HG02759 (cell line): ENCODE measurements around the gene PSMG3.

Experiments
- ATAC-seq: cut with Tn5 transposase; IDR thresholded peaks from one replicate; pipeline ENCODE4 v1.9.1; 2021; ENCODE audit warnings: mild to moderate bottlenecking, moderate library complexity; ENCODE audit not compliant: unreplicated experiment

PSMG3 gene

DNA sequence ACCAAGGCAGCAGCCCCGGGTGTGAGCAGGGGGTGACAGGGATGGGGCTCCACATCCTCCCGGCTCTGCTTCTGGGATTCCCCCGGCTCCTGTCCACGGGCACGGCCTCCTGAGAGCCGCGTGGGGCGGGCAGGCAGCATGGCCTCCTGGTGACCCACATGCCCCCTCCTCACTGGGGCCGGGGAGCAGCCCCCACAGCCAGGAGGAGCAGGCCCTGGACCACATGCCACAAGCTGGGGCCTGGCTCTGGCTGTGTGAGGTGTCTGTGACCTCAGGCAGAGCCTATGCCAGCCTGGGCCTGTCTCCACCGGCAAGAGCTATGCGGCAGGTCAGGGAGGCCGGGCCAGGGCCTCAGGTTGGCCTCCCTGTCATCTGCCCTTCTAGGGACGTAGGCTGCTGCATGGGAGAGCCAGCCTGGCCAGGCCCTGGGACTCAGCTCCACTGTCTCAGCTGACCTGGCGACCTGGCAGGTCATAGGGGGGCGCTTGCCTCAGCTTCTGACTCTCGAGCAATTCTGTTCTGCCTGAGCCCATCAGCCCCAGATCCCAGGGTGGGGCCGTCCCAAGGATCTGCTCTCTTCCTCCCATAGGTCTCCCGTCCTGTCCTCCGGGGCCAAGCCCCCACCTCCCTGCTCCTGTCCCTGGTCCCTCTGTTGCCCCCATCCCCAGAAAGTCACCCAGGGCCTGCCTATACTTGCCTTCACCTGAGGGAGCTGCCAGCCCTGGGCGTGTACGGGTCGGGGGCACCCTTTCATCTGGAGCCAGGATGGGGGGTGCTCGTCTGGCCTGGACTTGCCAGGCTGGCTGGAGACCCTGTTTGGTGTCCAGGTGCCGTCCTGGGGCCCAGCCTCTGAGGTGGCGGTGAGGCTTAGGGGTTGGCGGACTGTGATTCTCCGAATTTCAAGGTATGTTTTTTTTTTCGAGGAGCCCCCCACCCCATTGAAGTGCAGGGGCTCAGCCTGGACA, 9.9 kb downstream of the PSMG3 start:
- ATAC-seq, result no peak

DNA sequence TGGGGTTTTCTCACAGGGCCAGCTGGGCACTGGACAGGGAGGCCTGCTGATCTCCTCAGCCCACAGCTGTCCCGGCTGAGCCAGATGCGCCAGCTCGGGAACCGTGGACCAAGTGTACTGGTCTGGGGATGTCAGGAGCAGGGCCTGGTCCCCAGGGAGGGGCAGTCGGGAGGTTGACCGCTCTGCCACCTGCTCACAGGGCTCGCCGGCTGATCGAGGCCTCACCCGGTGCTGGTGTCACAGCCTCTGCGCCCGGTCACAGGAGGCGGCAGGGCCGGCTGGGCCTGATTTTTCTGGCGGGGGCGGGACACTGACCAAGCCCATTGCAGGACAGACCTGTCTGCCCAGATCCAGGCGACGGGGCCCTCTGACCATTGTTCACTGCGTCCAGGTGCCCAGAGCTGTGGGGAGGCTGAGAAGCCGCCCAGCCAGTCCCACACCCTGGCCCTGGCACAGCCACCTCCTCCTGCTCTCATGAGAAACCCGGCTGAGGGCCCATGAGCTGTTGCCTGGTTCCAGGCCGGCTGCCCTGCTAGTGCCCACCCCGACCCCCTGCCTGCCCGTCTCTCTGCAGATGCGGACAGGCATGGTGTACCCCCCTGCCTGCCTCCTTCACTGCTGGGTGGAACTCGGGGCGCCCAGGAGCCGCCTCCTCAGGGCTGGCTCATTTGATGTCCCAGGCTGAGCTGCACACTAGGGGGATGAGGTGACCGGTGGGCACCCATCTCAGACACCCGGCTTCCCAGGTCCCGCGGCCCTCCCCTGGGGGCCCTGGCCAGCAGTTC, 10.8 kb downstream of the PSMG3 start:
- no peak for ATAC-seq

DNA sequence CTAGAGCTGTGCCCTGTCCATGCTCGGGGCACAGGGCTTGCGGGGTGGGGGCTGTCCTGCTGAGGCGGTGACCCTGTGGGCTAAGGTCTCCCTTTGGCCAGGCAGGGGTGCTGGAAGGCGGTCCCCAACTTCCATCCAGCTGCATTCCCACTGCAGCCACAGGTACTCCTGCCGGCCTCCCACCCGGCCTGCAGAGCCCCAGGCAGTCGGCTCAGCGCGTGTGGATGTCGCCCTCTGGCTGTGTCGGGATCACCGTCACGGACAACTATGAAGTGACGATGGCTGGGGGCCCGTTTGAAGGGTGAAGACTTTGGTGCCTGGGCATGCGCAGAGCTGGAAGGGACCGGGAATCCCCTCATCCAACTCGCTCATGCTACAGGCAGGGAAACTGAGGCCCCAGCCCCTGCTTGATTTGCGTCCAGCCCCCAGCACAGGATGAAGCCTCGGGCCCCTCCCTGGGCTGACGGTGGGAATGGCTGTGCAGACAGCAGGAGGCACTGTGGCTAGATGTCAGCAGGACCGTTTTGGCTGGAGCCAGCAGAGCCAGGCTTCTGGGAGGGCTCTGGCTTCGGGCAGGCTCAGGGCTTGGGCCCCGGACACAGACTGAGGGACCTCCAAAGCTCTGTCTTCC, 11.5 kb downstream of the PSMG3 start:
- no peak for ATAC-seq

DNA sequence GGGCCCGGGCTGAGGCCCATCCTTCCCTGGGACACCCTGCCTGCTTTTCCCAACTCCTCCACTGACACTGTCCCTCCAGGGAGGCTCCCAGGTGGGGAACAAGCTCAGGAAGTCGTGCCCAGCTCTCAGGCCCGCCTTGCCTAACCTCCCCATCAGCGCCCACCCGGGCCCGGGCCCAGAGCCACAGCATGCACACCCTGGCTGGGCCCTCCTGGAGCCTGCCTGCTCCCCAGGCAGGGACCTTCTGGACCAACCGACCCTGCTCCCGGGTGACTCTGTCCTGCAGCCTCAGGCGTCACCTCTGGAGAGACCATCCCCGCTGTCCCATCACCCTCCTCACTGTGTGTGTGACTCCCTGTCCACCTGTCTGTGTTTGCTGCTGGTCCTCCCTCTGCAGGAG, 12.1 kb downstream of the PSMG3 start:
- no peak for ATAC-seq

DNA sequence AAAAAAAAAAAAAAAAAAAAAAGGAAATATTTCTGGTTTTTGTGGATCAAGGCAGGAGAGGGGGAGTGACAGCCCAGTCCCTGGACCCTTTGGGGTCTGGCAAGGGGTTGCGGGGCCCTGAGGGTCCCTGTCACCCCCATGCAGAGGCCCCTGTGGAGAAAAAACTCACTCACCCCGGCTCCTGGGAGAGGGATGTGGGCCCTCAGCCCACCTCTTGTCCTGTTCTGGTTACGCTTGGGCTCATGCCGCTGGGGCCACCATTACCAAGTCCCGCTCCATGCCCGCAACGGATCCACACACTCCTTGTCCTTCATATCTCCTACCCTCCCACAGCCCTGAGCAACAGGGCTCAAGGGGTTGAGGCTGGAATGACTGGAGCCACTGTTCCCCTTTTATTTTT, 12.8 kb downstream of the PSMG3 start:
- no peak for ATAC-seq

DNA sequence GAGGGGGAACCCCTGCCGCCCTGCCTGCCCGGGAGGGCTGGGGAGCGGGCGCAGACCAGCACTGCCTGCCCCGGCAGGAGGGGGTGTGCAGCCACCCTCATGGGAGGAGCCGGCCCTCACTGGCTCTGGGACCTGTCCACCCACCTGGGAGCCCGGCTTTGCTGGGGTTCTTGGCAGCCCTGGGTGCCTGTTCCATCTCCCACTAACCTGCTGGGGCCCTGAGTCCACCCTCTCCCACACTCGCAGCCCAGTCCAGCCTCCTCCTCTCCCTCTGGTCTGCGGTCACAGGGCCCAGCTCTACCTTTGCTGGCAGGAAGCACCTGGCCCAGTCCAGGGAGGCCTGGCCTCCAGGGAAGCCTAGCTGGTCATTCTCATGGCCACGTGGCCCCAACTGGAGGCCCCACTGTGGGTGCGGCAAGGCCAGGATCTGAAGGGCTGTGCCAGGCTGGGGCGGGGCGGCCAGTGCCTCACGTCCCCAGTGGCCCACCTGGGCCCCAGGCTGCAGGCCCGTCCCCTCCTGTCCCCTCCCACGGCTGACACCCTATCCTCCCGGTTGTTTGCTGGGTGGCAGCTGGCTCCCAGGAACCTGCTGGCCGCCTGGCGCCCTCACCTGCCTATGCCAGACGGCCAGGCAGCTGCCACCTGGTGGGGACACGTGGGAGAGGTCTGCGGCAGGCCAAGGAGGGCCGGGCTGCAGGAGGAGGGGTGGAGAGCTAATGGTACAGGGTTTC, 13.9 kb downstream of the PSMG3 start, which contains the start of gene TMEM184A:
Gene TMEM184A (minus strand): TSS at position 393 of the 731 bp plus-strand sequence. CDS start 721 bp downstream, outside the sequence.
- ATAC-seq, result no peak

DNA sequence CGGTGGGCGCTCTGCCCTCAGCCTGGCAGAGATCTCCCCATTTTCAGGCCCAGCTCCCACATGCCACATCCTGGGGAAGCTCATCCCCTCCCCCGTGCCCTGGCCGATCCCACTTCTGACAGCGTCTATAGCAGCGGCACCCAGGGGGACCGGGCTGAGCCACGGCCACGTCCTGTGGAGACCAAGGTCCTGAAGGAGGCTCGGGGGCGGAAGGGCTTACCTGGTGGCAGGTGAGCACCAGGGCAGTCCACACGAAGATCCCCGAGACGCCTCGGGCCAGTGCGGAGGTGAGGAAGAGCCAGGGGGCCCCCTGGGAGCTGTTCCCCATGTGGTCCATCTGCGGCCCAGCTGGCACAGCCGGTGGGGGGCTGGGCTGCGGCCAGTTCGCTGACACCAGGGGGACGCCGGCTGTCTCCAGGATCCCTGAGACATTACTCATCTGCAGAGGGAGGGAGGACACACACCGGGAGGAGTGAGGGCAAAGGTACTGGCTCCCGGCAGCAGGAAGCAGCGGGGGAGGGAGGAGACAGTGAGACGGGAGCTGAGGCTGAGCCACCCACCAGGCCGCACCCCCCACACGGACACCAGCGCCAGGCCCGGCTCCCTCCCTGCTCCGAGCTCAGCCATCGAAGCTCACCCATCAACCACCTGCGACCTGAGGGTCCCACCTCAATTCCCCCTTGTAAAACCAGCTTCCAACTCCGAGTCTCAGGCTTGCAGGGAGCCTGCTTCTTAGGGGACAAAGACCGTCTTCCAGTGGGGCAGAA, 14.6 kb downstream of the PSMG3 start:
- no peak for ATAC-seq

DNA sequence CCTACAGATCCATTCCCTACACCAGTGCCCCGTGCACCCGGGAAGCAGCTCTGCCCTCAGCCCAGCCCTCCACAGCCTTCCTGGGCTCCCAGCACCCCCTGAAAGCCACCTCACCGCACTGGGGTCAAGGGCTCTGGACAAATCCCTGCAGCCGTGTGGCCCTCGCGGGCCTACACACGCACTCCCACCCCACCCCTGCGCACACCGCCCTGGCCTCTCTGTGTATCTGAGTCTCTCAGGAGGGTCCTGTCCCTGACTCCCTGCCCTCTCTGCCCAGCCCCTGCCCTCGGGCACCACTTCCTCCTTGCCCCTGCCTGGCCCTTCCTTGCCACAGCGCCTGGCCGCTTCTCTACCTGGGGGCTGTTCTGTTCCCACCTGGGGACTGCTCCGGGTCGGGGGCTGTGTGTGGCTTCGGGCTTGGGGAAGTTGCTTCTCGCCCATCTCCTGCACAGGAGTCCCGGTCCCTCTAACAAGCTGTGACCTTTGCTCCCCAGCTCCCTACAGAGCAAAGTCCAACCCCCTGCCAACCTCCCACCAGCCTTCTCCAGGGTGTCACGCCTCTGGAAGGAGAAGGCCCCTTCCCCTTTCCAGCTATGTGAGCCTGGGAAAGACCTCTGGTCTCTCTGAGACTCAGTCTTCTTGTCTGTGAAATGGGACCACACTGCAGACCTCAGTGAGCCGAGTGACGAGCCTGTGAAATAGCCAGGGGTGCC, 15.3 kb downstream of the PSMG3 start:
- no peak for ATAC-seq

DNA sequence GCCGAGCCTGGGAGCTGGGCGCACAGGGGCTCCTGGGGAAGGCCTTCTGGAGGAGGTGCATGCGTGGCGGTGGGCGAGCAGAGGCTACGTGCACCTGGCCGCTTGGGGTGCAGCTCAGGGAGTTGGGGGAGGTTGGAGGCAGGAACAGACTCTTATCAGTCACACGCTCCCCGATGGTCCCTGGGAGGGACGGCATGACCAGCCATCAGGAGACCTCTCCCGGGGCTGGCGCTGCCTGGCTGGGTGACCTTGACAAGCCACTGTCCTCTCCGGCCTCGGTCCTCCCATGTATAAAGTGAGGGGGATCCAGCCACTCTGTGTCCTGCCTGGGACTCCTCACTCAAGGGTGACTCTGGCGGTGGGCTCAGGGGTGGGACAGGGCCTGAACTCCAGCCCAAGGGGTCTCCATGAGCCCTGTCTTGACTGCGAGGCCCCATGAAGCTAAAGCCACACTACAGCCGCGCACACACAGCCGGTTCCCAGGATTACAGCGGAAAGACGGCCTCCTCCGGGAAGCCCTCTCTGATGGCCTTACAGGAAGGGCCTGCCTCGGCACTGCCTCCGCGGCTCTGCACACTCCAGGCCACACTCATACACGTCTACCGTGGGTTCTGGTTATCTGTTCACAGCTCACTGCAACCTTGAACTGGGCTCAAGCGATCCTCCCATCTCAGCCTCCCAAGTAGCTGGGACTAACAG, 16.2 kb downstream of the PSMG3 start:
- no peak for ATAC-seq

DNA sequence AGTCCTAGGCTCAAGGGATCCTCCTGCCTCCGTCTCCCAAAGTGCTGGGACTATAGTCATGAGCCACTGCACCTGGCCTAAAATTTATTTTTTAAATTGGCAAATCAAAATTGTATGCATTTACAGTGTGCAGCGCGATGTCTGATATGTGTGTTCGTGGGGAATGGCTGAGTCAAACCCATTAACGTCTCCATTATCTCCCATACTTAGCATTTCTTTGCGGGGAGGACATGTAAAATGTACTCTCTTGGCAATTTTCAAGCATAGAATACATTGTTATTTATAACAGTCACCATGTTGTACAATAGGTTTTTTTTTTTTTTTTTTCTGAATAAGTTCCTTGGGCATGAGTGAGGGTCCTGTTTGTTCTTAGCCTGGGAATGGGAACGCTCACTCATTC, 17.6 kb downstream of the PSMG3 start:
- no peak for ATAC-seq

DNA sequence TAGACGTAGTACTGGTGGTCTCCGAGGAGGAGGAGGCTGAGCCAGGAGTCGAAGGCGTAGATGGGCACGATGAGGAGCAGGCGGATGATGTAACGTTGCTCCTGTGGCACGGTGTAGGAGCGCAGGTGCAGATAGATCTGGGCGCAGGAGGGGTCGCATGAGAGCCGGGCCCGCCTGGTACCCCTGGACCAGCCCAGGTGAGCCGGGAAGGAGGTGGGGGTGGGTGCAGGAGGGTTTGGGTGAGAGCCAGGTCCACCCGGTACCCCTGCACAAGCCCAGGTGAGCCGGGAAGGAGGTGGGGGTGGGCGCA, 19.0 kb downstream of the PSMG3 start:
- ATAC-seq, result no peak

DNA sequence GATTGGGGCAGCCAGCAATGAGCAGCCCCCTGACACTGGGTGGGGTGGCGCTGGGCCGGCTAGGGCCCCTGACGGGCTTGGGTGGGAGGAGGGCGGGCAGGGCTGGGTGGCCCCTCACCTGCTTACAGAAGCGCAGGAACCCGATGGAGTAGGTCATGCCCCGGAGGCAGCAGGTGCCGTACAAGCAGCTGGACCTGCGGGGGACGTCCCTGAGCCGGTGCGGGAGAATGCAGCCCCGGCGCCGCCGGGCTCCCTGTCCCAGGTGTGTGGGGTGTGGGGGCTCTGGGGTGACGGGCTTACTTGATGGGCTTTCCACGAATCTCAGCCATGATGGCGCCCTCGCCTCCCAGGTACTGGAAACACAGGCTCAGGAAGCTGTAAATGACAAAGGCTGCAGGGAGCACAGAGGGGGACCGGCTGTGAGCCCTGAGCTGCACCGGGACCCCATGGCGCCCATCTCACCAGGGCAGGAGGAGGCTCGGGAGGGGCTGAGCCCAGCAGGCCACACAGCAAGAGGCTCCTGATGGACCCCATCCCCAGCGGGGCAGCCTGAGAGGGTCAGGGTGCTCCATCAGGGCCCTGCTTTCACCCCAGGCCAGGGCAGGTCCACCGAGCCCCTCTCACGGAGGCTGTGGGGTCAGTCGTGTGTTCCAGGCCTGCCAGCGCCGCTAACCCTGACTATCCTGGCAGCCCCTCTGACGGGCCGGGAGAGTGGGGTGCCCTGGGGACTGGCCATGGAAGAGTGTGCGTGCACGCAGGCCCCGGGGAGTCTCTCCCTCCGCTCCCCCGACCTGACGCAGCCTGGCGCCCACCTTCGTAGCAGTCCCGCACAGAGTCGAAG, 19.6 kb downstream of the PSMG3 start:
- ATAC-seq, result no peak

DNA sequence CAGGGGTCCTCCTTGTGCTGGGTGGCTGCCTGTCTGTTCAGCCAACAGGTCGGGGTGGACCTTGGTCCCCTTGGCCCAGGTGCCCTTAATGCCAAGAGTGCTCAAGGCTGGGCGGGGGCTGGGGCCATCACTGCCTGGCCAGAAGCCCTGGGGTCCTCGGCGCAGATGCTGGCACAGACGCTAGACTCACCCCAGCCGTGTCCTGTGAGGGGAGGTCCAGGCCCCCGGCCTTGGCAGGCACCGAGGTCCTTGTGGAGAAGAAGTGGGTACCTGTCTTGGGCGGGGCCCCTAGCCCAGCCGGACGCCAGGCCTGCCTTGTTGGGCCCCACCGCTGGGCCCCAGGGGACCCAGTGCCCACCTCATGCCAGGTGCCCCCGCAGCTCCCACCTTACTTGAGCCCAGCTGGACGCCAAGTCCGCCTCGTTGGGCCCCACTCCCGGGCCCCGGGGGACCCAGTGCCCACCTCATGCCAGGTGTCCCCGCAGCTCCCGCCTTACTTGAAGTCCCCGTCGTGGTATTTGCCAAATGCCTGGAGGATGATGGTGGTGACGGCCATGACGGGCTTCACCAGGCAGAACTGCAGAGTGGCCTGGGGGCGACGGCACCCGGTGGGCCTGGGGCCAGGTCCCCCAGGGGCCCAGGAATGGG, 20.4 kb downstream of the PSMG3 start:
- ATAC-seq, result no peak

DNA sequence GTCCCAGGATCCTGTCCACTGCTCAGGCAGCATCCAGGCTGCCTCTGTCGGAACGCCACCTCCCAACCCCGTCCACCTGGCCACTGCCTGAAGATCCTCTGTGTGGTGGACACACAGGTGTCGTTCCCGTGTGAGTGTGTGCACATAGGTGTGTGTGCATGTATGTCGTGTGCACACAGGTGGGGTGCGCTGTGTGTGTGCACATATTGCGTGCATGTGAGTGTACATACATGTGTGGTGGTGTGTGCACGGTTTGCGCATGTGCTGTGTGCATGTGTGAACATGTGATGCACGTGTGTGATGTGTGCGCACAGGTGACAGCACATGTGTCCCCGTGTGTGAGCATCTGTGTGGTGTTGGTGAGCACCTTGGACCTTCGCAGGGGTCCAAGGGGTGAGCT, 20.9 kb downstream of the PSMG3 start:
- no peak for ATAC-seq

DNA sequence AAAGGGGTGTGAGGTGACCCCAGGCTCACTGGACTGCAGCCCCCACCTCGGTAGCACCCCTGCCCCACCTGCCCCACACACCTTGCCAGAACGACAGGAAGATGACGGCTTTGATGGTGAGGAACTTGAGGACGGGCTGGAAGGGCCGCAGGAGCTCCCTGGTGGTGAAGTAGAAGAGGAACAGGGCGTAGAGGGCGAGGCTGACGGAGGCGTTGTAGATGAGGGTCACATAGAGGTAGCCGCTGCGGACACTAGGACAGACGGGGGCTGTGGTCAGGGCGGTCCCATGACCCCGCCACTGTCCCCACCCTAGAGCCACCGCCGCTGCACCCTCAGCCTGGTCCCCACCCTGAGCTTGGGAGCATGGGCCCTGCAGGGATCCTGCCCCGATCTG, 21.4 kb downstream of the PSMG3 start:
- no peak for ATAC-seq

DNA sequence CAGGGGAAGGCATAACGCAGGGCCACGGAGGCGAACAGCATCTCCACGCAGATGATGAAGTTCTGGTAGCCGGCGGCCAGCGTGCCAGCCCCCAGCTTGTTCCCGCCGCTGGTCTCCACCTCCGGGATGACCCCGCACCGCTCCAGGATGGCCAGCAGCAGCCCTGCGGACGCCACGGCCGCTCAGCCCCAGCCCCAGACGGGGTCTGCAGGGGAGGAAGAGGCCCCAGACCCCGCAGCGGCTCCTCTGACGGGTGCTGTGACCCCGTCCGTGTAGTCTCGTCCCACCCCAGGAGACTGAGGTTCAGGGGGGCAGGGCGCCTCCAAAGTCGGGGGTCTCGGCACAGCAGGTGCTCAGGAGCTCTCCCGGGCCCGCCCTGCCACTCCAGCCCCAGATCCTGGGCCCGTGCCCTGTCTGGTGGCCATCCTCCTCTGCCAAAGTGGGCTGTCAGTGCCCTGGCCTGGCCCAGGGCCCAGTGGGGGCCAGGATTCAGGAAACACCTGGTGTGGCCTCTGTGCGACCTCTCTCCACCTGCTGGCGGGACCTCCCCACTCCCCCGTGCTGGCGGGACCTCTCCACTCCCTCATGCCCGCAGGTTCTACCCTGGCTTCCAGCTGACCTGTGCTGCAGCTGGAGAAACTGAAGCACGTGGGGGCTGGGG, 21.9 kb downstream of the PSMG3 start:
- no peak for ATAC-seq
